GM12872 (cell line): ENCODE data around the gene TRAM2.

Source experiments
- TF ChIP-seq, protein P1 (sequence below): IDR thresholded peaks from 3 replicates; pipeline ENCODE4 v1.5.1; 2011; ENCODE audit warnings: low read depth, mild to moderate bottlenecking, low read length, moderate library complexity; ENCODE audit not compliant: insufficient read depth

Gene TRAM2

DNA sequence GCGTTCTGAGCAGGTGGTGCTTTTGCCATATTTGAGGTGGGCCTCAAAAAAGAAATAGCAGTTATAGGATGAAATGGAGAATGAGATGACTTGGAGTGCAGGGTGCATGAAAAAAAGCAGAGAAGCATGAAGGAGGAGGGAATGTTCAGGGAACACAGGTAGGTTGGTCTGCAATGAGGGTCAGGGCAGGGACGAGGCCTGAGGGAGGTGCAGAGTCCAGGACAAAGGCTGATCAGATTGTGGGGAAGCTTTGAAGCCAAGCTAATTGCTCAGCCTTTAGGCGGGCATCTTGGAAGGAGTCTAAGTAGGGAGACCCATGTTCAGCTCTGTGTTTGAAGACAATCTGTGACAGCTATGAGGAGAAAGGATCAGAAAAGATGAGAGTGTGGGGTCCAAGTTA is 12.0 kb downstream of the TRAM2 start:
- TF ChIP-seq, protein P1, sequence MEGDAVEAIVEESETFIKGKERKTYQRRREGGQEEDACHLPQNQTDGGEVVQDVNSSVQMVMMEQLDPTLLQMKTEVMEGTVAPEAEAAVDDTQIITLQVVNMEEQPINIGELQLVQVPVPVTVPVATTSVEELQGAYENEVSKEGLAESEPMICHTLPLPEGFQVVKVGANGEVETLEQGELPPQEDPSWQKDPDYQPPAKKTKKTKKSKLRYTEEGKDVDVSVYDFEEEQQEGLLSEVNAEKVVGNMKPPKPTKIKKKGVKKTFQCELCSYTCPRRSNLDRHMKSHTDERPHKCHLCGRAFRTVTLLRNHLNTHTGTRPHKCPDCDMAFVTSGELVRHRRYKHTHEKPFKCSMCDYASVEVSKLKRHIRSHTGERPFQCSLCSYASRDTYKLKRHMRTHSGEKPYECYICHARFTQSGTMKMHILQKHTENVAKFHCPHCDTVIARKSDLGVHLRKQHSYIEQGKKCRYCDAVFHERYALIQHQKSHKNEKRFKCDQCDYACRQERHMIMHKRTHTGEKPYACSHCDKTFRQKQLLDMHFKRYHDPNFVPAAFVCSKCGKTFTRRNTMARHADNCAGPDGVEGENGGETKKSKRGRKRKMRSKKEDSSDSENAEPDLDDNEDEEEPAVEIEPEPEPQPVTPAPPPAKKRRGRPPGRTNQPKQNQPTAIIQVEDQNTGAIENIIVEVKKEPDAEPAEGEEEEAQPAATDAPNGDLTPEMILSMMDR, result no peak

DNA sequence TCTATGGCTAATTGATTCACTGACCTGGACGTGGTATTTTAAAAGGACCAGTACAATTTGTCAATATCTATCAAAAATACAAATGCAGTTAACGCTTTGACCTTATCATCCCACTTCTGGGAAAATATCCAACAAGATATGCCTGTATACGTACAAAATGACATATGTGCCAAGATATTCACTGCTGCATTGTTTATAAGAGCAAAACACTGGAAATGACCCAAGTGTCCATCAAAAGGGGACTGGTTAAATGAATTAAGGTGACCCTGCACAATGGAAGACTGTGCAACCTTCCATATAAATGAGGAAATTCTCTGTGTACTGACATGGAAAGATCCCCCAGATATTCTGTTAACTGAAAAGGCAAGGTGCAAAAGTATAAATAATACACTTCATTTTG is 13.9 kb downstream of the TRAM2 start:
- TF ChIP-seq, protein P1, result no peak

DNA sequence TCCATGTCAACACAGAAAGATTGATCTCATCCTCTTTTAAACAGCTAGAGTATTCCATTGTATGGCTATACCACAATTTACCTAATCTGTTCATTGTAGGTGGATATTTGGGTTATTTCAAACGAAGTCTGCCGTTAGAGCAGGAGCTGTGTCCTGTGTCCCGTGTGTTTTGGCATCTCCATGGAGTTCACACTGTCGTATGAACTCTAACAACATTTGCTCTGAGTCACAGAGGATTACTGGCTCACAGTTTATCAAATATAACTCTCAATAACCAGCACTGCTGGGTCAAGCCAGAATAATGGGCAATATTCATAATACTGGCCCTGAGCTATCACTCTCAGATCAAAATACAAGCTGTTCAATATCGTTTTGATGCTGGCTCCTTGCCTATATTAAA is 16.4 kb downstream of the TRAM2 start:
- TF ChIP-seq, protein P1, result no peak

DNA sequence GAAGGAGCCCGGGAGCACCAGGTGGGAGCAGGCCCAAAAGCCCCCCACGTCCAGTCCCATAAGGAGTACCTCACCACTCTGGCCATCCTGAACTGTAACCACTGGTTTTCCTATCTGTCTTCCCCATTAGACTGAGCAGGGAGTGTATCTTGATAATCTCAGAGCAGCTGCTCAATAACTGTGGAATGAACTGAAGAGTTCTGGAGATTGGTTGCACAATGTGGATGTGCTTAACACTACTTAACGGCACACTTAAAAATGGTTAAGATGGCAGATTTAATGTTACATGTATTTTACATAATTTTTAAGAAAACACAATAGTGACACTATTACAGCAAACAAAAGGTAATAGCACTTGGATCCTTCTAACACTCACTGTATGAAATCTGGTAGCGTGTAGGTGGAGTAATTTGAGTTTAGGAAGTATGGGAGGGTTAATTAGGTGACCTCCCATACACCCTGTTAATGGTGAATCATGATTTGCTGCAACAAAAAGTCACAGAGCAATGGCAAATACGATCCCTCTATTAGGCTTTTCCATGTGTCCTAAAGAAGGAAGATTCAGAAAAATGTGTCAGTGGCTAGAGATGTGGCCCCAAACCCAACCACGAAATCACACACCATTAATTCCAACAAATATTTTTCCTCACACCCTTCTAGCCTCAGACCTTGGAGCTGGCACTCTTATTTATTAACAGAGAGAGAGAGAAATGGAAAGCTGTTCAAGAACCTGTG is 18.4 kb downstream of the TRAM2 start:
- TF ChIP-seq, protein P1, result no peak

DNA sequence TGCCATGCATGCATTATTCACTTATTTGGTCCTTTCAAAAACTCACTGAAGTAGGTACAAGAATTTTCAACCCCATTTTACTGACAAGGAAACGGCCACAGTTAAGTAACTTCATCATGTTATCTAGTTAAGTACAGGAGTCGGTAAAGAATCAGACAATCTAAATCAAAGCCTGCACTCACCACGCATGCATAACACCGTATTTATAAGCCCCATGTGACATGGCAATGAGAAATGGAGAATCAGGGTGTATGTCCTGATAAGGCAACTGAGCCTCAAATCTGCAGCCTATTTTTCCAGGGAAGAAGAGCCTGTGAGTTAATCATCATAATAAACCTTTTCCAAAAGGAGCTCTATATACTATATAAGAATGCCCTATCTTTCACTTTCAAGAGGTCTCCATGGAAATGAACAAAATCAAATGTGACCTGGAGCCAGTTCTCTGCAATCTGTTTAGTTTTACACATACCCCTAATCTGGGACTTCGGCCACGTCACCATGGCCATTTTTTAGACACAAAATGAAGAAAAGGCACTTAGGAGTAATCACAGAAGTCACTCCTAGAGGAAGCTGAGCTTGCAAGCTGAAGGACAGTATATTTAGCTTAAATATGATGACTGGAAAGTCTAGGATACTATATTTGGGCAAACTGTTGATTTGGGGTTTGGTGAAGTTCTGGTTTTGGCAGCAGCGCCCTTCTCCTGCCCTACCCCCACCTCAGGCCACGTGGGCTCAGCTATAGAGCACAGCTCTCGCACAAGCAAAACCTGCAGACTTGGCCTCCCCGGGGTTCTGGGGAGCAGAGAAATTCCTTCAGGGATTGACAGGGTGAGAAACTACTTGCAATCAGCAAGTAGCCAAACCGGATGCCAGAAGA is 19.2 kb downstream of the TRAM2 start:
- TF ChIP-seq, protein P1, result no peak

DNA sequence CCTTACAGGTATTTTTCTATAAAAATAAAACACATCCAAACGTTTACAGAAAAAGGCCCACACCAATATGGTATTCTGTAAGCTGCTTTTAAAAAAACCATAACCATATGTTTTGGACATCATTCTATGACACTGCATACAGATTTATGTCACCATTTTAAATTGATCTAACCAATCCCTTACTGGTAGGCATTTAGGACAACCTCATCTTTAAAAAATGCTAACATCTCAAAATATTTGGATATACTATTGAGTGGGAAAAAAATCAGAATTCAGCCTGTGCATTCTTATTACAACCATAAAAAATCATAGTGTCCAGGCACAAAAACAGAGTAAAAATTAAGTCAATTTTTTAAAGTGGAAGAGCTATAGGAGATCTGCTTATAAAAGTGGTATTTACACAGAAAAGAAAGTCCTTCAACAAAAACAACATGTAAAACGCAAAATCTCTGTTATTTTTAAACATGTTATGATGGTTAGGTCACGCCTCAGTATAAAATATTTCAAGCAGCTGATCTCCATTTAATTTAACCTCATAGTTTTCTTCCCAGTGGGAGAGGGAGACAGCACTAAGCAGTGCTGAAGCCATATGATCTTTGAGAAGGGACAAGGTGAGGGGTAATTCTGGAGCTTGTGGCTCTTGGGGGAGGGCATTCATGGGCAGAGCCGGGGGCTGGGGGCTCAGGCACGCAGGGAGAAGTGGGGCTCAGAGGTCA is 21.2 kb downstream of the TRAM2 start:
- TF ChIP-seq, protein P1, result no peak

DNA sequence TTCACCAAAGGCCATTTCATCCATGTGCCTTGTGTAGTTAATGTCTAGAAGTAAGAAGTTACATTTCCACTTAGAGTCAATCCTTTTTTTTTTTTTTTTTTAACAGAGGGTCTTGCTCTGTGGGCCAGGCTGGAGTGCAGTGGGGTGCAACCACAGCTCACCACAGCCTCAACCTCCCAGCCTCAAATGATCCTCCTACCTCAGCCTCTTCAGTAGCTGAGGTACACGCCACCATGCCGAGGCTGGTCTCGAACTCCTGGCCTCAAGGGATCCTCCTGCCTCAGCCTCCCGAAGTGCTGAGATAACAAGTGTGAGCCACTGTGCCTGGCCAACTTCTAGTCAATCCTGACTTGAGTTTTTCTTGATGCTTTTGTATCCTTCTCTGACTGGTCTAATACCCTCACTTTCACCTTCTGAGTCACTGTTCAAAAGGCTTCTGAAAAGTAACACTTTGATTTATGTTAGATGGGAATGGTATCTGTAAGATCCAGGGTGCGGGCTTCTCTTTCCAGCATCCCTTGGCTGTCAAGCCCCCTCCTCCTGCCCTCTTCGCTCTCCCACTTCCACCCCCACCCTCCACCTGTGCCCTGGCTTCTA is 22.1 kb downstream of the TRAM2 start:
- TF ChIP-seq, protein P1, result no peak
